GM23338 (cell line): ENCODE results near the gene SRGAP2C.
"Not testable (repeated sequence)": the region's sequence is repeated elsewhere in the genome, so short reads cannot be mapped to it uniquely, and the experiment has no call there.

ENCODE experiments used
- CREB1 ChIP-seq: fragments of 250-450 bp; sonication (Bioruptor Pico); IDR thresholded peaks from 2 replicates; pipeline ENCODE4 v1.5.0; 2020; ENCODE audit warnings: low read depth, mild to moderate bottlenecking, moderate library complexity
- ETS1 ChIP-seq: IDR thresholded peaks from 2 replicates; pipeline ENCODE4 v1.6.1; 2016; ENCODE audit warnings: antibody characterized with exemption
- EZH2 ChIP-seq: fragments of 200-600 bp; sonication (generic); IDR thresholded peaks from one replicate; pipeline ENCODE4 v1.8.0; 2017; ENCODE audit warnings: antibody characterized with exemption, mild to moderate bottlenecking, low read depth; ENCODE audit not compliant: unreplicated experiment
- EZH2phosphoT487 ChIP-seq: fragments of 200-600 bp; sonication (generic); IDR thresholded peaks from one replicate; pipeline ENCODE4 v1.8.1; 2018; ENCODE audit warnings: antibody characterized with exemption; ENCODE audit not compliant: unreplicated experiment
- JUNB ChIP-seq: IDR thresholded peaks from one replicate; pipeline ENCODE4 v1.6.1; 2016; ENCODE audit warnings: antibody characterized with exemption; ENCODE audit not compliant: unreplicated experiment
- NANOG ChIP-seq: IDR thresholded peaks from 2 replicates; pipeline ENCODE4 v1.6.1; 2016; ENCODE audit warnings: antibody characterized with exemption, borderline replicate concordance
- POLR2AphosphoS5 ChIP-seq: IDR thresholded peaks from 2 replicates; pipeline ENCODE4 v1.6.1; 2016; ENCODE audit warnings: antibody characterized with exemption, low read depth
- STAT1 ChIP-seq: IDR thresholded peaks from one replicate; pipeline ENCODE4 v1.6.1; 2016; ENCODE audit warnings: antibody characterized with exemption; ENCODE audit not compliant: unreplicated experiment
- ZNF114 ChIP-seq: fragments of 250-450 bp; sonication (Bioruptor Pico); IDR thresholded peaks from 2 replicates; pipeline ENCODE4 v1.5.0; 2020; ENCODE audit warnings: mild to moderate bottlenecking, moderate library complexity
- ZNF331 ChIP-seq: fragments of 250-450 bp; sonication (Bioruptor Pico); IDR thresholded peaks from 2 replicates; pipeline ENCODE4 v1.5.0; 2020; ENCODE audit warnings: low read depth, mild to moderate bottlenecking, moderate library complexity
- TF ChIP-seq, protein P1 (sequence below), 2 experiments: fragments of 200-600 bp in 1 of 2; sonication (generic) in 1 of 2; conservative IDR thresholded peaks; 2 replicates each; pipeline versions ENCODE4 v1.5.1 to v1.6.1; 2016 to 2017; ENCODE audit warnings: antibody characterized with exemption in 2 of 2, low read depth in 2 of 2, mild to moderate bottlenecking in 2 of 2, moderate library complexity in 1 of 2
- TF ChIP-seq, protein P2 (sequence below): IDR thresholded peaks from one replicate; pipeline ENCODE4 v1.6.1; 2018; ENCODE audit warnings: antibody characterized with exemption; ENCODE audit not compliant: unreplicated experiment

DNA sequence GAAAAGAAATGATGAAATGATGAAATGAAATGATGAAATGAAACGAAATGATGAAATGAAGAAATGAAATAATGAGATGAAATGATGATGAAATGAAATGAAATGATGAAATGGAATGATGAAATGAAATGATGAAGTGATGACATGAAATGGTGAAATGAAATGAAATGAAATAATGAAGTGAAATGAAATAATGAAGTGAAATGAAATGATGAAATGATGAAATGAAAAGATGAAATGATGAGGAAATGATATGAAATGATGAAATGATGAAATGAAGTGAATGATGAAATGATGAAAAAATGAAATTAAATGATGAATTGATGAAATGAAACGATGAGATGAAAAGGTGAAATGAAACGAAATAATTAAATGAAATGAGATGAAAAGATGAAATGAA is 215.3 kb downstream of the SRGAP2C start:
- TF ChIP-seq, protein P1, sequence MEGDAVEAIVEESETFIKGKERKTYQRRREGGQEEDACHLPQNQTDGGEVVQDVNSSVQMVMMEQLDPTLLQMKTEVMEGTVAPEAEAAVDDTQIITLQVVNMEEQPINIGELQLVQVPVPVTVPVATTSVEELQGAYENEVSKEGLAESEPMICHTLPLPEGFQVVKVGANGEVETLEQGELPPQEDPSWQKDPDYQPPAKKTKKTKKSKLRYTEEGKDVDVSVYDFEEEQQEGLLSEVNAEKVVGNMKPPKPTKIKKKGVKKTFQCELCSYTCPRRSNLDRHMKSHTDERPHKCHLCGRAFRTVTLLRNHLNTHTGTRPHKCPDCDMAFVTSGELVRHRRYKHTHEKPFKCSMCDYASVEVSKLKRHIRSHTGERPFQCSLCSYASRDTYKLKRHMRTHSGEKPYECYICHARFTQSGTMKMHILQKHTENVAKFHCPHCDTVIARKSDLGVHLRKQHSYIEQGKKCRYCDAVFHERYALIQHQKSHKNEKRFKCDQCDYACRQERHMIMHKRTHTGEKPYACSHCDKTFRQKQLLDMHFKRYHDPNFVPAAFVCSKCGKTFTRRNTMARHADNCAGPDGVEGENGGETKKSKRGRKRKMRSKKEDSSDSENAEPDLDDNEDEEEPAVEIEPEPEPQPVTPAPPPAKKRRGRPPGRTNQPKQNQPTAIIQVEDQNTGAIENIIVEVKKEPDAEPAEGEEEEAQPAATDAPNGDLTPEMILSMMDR (conservative IDR thresholded peaks at IDR 0.05; ENCODE audit: low read depth in 2 of 2), result not testable (repeated sequence)
- TF ChIP-seq EZH2phosphoT487; POLR2AphosphoS5; EZH2; CREB1; JUNB; ETS1; NANOG; ZNF331 (CRISPR knock-in tag); ZNF114 (CRISPR knock-in tag); STAT1: not testable (repeated sequence)
- TF ChIP-seq, protein P2, sequence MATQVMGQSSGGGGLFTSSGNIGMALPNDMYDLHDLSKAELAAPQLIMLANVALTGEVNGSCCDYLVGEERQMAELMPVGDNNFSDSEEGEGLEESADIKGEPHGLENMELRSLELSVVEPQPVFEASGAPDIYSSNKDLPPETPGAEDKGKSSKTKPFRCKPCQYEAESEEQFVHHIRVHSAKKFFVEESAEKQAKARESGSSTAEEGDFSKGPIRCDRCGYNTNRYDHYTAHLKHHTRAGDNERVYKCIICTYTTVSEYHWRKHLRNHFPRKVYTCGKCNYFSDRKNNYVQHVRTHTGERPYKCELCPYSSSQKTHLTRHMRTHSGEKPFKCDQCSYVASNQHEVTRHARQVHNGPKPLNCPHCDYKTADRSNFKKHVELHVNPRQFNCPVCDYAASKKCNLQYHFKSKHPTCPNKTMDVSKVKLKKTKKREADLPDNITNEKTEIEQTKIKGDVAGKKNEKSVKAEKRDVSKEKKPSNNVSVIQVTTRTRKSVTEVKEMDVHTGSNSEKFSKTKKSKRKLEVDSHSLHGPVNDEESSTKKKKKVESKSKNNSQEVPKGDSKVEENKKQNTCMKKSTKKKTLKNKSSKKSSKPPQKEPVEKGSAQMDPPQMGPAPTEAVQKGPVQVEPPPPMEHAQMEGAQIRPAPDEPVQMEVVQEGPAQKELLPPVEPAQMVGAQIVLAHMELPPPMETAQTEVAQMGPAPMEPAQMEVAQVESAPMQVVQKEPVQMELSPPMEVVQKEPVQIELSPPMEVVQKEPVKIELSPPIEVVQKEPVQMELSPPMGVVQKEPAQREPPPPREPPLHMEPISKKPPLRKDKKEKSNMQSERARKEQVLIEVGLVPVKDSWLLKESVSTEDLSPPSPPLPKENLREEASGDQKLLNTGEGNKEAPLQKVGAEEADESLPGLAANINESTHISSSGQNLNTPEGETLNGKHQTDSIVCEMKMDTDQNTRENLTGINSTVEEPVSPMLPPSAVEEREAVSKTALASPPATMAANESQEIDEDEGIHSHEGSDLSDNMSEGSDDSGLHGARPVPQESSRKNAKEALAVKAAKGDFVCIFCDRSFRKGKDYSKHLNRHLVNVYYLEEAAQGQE, result not testable (repeated sequence)
